Calu3 (cell line): Measurements from ENCODE around the gene DBI. TPM values are rescaled to one million over a fixed set of nuclear protein-coding genes. Genes with fewer than 3 reads are reported as not detected.

Experiments used
- BruUV-seq: library from RNA; stranded (reverse); fragments of 400-500 nt; replicated peaks from 2 replicates; lab custom pipeline; 2021; lab: Mats Ljungman, UMichigan
- CTCF ChIA-PET: fragments of 300-600 bp; sonication (Branson Sonifier 250); formaldehyde crosslinking; loops from one replicate; lab custom pipeline; 2022; ENCODE audit warnings: antibody characterized with exemption; lab: Charles Lee
- DNase-seq: peaks from one replicate; pipeline ENCODE4 v3.0.0; 2022
- H3K27ac Mint-ChIP-seq: one replicate; pipeline ENCODE4 v1.8.0; 2022; ENCODE audit warnings: mixed read lengths; ENCODE audit not compliant: unreplicated experiment
- H3K27me3 Mint-ChIP-seq: one replicate; pipeline ENCODE4 v1.8.0; 2022; ENCODE audit warnings: mixed read lengths; ENCODE audit not compliant: unreplicated experiment
- H3K36me3 Mint-ChIP-seq: one replicate; pipeline ENCODE4 v1.8.0; 2022; ENCODE audit warnings: mild to moderate bottlenecking, moderate library complexity, mixed read lengths; ENCODE audit not compliant: insufficient read depth, unreplicated experiment
- H3K4me1 Mint-ChIP-seq: one replicate; pipeline ENCODE4 v1.8.0; 2022; ENCODE audit warnings: mild to moderate bottlenecking, low read depth, mixed read lengths; ENCODE audit not compliant: unreplicated experiment
- H3K4me3 Mint-ChIP-seq: one replicate; pipeline ENCODE4 v1.8.0; 2022; ENCODE audit warnings: mild to moderate bottlenecking, low read depth, moderate library complexity, mixed read lengths; ENCODE audit not compliant: unreplicated experiment
- H3K9me3 Mint-ChIP-seq: one replicate; pipeline ENCODE4 v1.8.0; 2022; ENCODE audit warnings: low read depth, mixed read lengths; ENCODE audit not compliant: unreplicated experiment
- intact Hi-C: fragments of 100-400 bp; cut with micrococcal nuclease; formaldehyde crosslinking; loops from one replicate; pipeline ENCODE4 v1.10.0; 2022; ENCODE audit not compliant: unreplicated experiment
- total RNA-seq: library from RNA; stranded (reverse); gene quantifications from 2 replicates; pipeline ENCODE4 v1.2.3, GENCODE V29; 2022
- TF ChIP-seq, protein P1 (sequence below): fragments of 200-600 bp; IDR thresholded peaks from one replicate; pipeline ENCODE4 v1.8.0; 2022; ENCODE audit warnings: antibody characterized with exemption; ENCODE audit not compliant: unreplicated experiment

The DBI gene
- total RNA-seq, 1 experiment from 2014 or later, result 222 TPM

DNA sequence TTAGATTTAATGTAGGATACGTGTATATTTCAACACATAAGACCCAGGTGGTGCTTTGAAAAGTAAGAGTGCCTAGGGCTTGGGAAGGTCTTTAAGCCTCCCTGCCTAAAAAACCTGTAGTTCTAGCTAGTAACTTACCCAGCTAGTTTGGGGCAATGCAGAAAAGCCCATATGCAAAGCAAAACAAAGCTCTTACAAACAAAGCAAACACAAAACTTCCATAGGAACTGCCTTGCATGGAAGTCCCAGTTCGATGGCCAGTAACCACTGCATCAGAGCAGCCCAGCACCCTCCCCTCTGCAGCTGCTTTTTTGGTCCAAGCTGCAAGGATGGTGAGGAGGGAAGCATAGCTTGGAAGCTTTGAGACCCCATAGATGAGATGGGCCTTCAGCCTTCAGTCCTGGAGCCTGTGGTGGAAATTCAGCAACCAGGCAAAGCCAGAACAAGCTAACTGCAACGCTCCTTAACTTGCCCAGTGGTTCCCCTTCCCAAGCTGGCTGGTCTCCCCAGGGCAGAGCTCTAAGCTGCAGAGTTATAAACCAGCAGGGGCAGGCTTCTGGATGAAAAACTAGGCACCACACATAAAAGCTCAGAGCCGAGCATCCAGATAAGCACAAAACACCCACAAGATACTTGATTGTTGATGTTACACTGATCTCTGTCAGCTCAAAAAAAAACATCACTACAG lies 16.3 kb upstream of the DBI start:
- H3K4me1 Mint-ChIP-seq, result no peaks in the 10 kb centered on the region
- TF ChIP-seq, protein P1, sequence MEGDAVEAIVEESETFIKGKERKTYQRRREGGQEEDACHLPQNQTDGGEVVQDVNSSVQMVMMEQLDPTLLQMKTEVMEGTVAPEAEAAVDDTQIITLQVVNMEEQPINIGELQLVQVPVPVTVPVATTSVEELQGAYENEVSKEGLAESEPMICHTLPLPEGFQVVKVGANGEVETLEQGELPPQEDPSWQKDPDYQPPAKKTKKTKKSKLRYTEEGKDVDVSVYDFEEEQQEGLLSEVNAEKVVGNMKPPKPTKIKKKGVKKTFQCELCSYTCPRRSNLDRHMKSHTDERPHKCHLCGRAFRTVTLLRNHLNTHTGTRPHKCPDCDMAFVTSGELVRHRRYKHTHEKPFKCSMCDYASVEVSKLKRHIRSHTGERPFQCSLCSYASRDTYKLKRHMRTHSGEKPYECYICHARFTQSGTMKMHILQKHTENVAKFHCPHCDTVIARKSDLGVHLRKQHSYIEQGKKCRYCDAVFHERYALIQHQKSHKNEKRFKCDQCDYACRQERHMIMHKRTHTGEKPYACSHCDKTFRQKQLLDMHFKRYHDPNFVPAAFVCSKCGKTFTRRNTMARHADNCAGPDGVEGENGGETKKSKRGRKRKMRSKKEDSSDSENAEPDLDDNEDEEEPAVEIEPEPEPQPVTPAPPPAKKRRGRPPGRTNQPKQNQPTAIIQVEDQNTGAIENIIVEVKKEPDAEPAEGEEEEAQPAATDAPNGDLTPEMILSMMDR, result no peak
- H3K9me3 Mint-ChIP-seq, result no peaks in the 10 kb centered on the region
- CTCF ChIA-PET, result interaction anchor here (0.5 kb wide), 1 partner anchor 46 kb away, joined by 3 read pairs; no protein-coding TSS in a partner anchor
- no peaks in the 10 kb centered on the region for H3K27me3 Mint-ChIP-seq
- no peak overlapping the region for H3K27ac Mint-ChIP-seq
- H3K4me3 Mint-ChIP-seq, result no peak overlapping the region
- intact Hi-C loops, result no loop called here
- no TSS peak for BruUV-seq
- no peak for DNase-seq
- no peaks in the 10 kb centered on the region for H3K36me3 Mint-ChIP-seq

DNA sequence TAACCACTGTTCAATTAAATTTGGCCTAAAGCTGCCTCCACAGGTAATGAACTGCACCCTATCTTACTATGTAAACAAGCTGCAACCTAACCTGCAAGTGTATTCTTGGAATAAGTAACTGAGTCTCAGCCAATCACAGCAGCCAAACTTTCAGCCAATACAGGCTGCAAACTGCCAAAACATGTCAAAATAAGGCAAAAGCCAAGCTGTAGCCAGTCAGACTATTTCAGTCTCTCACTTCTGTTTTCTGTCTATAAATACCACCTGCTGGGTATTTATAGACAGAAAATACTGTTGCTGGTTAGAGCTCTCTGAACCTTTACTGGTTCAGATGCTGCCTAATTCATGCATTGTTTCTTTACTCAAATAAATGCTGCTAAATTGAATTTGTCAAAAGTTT lies 14.4 kb upstream of the DBI start:
- Mint-ChIP-seq H3K27me3 (no peaks in the 10 kb centered on the region), H3K4me3 (no peak overlapping the region), H3K4me1 (no peaks in the 10 kb centered on the region), H3K9me3 (no peaks in the 10 kb centered on the region), H3K36me3 (no peaks in the 10 kb centered on the region), H3K27ac (no peak overlapping the region)
- CTCF ChIA-PET, result interaction anchor here (1.4 kb wide), 1 partner anchor 15 kb away, joined by 5 read pairs; the partner anchor contains the start of genes C2orf76 and DBI
- TF ChIP-seq, protein P1, result no peak
- intact Hi-C loops, result no loop called here
- BruUV-seq, result no TSS peak
- no peak for DNase-seq

DNA sequence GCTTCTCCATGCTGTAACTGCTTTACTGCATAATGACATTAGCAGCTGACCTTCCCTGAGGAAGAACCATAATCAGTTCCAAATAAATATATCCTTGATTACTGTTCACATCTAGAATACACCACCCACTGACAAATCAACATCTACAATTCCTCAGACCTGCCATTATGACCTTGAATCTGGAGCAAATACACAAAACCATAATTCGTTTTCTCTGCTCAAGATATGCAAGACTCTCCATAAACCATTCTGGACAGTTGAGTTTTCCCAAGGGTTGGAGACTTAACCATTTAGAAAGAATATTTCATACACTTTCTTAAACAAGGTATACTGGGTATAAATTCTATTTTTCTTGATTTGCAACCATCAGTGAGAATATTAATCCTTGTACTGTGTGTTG lies 11.9 kb upstream of the DBI start:
- Mint-ChIP-seq H3K9me3 (no peaks in the 10 kb centered on the region), H3K36me3 (no peaks in the 10 kb centered on the region), H3K4me3 (no peak overlapping the region), H3K27me3 (no peaks in the 10 kb centered on the region), H3K27ac (no peak overlapping the region), H3K4me1 (no peaks in the 10 kb centered on the region)
- BruUV-seq, result no TSS peak
- intact Hi-C loops, result no loop called here
- CTCF ChIA-PET, result no interaction called here
- DNase-seq, result no peak
- TF ChIP-seq, protein P1, result no peak

DNA sequence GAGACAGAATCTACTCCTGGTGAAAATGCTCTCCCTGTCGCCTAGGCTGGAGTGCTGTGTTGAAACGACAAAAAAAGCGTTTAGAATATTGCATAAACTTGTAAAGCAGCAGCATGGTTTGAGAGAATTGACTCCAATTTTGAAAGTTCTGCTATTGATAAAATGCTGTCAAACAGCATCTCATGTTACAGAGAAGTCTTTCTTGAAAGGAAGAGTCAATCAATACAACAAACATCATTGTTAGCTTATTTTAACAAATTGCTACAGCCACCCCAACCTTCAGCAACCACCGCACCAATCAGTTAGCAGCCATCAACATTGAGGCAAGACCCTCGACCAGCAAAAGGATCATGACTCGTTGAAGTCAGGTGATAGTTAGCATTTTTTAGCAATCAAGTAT lies 7.0 kb upstream of the DBI start:
- H3K9me3 Mint-ChIP-seq, result no peaks in the 10 kb centered on the region
- no peaks in the 10 kb centered on the region for H3K36me3 Mint-ChIP-seq
- TF ChIP-seq, protein P1, result no peak
- no peaks in the 10 kb centered on the region for H3K27me3 Mint-ChIP-seq
- CTCF ChIA-PET, result no interaction called here
- H3K4me1 Mint-ChIP-seq, result peaks cover 11% of the 10 kb centered on the region
- H3K27ac Mint-ChIP-seq, result no peak overlapping the region
- BruUV-seq, result no TSS peak
- intact Hi-C loops, result no loop called here
- H3K4me3 Mint-ChIP-seq, result no peak overlapping the region
- no peak for DNase-seq
